Measurements from ENCODE around the gene MAP3K14.

DNA sequence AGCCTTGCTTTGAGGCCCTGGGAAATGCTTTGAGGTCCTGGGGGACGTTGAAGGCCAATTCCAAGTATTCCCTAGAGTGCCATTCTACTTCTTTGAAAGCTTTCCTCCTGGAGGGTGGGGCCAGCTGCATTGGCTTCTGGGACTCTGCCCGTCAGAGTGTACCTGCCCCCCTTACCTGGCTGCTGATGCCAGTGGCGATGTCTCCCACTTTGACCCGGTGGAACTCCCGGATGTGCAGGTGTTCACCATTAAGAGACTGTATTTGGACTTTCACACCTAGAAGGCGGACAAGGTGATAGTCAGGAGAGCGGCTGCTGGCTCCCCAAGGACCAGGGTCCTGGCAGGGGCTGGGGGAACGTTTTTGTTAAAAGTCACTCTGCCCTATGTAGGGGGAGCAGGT, 51.8 kb downstream of the MAP3K14 start:
- TF ChIP-seq, protein P1, sequence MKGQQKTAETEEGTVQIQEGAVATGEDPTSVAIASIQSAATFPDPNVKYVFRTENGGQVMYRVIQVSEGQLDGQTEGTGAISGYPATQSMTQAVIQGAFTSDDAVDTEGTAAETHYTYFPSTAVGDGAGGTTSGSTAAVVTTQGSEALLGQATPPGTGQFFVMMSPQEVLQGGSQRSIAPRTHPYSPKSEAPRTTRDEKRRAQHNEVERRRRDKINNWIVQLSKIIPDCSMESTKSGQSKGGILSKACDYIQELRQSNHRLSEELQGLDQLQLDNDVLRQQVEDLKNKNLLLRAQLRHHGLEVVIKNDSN (IDR thresholded peaks at IDR 0.05; ENCODE audit: borderline replicate concordance, low read depth) = no peak
- TF ChIP-seq, protein P2, sequence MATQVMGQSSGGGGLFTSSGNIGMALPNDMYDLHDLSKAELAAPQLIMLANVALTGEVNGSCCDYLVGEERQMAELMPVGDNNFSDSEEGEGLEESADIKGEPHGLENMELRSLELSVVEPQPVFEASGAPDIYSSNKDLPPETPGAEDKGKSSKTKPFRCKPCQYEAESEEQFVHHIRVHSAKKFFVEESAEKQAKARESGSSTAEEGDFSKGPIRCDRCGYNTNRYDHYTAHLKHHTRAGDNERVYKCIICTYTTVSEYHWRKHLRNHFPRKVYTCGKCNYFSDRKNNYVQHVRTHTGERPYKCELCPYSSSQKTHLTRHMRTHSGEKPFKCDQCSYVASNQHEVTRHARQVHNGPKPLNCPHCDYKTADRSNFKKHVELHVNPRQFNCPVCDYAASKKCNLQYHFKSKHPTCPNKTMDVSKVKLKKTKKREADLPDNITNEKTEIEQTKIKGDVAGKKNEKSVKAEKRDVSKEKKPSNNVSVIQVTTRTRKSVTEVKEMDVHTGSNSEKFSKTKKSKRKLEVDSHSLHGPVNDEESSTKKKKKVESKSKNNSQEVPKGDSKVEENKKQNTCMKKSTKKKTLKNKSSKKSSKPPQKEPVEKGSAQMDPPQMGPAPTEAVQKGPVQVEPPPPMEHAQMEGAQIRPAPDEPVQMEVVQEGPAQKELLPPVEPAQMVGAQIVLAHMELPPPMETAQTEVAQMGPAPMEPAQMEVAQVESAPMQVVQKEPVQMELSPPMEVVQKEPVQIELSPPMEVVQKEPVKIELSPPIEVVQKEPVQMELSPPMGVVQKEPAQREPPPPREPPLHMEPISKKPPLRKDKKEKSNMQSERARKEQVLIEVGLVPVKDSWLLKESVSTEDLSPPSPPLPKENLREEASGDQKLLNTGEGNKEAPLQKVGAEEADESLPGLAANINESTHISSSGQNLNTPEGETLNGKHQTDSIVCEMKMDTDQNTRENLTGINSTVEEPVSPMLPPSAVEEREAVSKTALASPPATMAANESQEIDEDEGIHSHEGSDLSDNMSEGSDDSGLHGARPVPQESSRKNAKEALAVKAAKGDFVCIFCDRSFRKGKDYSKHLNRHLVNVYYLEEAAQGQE (IDR thresholded peaks at IDR 0.05; ENCODE audit: low read depth, low read length) = no peak
- TF ChIP-seq, protein P3, sequence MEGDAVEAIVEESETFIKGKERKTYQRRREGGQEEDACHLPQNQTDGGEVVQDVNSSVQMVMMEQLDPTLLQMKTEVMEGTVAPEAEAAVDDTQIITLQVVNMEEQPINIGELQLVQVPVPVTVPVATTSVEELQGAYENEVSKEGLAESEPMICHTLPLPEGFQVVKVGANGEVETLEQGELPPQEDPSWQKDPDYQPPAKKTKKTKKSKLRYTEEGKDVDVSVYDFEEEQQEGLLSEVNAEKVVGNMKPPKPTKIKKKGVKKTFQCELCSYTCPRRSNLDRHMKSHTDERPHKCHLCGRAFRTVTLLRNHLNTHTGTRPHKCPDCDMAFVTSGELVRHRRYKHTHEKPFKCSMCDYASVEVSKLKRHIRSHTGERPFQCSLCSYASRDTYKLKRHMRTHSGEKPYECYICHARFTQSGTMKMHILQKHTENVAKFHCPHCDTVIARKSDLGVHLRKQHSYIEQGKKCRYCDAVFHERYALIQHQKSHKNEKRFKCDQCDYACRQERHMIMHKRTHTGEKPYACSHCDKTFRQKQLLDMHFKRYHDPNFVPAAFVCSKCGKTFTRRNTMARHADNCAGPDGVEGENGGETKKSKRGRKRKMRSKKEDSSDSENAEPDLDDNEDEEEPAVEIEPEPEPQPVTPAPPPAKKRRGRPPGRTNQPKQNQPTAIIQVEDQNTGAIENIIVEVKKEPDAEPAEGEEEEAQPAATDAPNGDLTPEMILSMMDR (IDR thresholded peaks at IDR 0.05) = no peak
- TF ChIP-seq EP300 (IDR thresholded peaks at IDR 0.05; ENCODE audit: borderline replicate concordance in 1 of 2, low read depth in 1 of 2, low read length in 1 of 2) (no peak), POLR2AphosphoS5 (IDR thresholded peaks at IDR 0.05; ENCODE audit: low read depth, low read length) (no peak), YY1 (IDR thresholded peaks at IDR 0.05; ENCODE audit: low read depth) (no peak)
- TF ChIP-seq, protein P4, sequence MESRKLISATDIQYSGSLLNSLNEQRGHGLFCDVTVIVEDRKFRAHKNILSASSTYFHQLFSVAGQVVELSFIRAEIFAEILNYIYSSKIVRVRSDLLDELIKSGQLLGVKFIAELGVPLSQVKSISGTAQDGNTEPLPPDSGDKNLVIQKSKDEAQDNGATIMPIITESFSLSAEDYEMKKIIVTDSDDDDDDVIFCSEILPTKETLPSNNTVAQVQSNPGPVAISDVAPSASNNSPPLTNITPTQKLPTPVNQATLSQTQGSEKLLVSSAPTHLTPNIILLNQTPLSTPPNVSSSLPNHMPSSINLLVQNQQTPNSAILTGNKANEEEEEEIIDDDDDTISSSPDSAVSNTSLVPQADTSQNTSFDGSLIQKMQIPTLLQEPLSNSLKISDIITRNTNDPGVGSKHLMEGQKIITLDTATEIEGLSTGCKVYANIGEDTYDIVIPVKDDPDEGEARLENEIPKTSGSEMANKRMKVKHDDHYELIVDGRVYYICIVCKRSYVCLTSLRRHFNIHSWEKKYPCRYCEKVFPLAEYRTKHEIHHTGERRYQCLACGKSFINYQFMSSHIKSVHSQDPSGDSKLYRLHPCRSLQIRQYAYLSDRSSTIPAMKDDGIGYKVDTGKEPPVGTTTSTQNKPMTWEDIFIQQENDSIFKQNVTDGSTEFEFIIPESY (IDR thresholded peaks at IDR 0.05; ENCODE audit: borderline replicate concordance, low read depth) = no peak
- TF ChIP-seq, protein P5, sequence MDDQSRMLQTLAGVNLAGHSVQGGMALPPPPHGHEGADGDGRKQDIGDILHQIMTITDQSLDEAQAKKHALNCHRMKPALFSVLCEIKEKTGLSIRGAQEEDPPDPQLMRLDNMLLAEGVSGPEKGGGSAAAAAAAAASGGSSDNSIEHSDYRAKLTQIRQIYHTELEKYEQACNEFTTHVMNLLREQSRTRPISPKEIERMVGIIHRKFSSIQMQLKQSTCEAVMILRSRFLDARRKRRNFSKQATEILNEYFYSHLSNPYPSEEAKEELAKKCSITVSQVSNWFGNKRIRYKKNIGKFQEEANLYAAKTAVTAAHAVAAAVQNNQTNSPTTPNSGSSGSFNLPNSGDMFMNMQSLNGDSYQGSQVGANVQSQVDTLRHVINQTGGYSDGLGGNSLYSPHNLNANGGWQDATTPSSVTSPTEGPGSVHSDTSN (IDR thresholded peaks at IDR 0.05) = no peak

Data from SK-N-SH (cell line).